GM12864 (cell line): ENCODE measurements around the gene PHETA1.
A peak's percentile ranks its signal among the peaks of the same experiment; 100 is the strongest.

ENCODE experiments used
- DNase-seq: peaks from one replicate; pipeline ENCODE4 v3.0.0-alpha.2; 2011; ENCODE audit warnings: low read depth
- H3K4me3 ChIP-seq: 2 replicates; pipeline ENCODE4 v1.5.1; 2011; ENCODE audit warnings: mild to moderate bottlenecking, low read depth, low read length, control low read depth
- TF ChIP-seq, protein P1 (sequence below): IDR thresholded peaks from 2 replicates; pipeline ENCODE4 v1.5.1; 2011; ENCODE audit warnings: low read depth, mild to moderate bottlenecking, moderate library complexity, low read length, control low read depth, inconsistent platforms; ENCODE audit errors: missing control alignments

The PHETA1 gene

GRCh38 chr12:111412830-111413441, 44.0 kb upstream of the PHETA1 start:
- no peak overlapping the region for H3K4me3 ChIP-seq
- no peak for DNase-seq
- TF ChIP-seq, protein P1, sequence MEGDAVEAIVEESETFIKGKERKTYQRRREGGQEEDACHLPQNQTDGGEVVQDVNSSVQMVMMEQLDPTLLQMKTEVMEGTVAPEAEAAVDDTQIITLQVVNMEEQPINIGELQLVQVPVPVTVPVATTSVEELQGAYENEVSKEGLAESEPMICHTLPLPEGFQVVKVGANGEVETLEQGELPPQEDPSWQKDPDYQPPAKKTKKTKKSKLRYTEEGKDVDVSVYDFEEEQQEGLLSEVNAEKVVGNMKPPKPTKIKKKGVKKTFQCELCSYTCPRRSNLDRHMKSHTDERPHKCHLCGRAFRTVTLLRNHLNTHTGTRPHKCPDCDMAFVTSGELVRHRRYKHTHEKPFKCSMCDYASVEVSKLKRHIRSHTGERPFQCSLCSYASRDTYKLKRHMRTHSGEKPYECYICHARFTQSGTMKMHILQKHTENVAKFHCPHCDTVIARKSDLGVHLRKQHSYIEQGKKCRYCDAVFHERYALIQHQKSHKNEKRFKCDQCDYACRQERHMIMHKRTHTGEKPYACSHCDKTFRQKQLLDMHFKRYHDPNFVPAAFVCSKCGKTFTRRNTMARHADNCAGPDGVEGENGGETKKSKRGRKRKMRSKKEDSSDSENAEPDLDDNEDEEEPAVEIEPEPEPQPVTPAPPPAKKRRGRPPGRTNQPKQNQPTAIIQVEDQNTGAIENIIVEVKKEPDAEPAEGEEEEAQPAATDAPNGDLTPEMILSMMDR, result no peak

GRCh38 chr12:111412007-111412829, 43.3 kb upstream of the PHETA1 start:
- no peak for DNase-seq
- TF ChIP-seq, protein P1, result no peak
- no peak overlapping the region for H3K4me3 ChIP-seq

- H3K4me3 ChIP-seq, result no peak overlapping the region
- DNase-seq, result no peak
- TF ChIP-seq, protein P1, result no peak
Observed at GRCh38 chr12:111411185-111411764, 42.4 kb upstream of the PHETA1 start.

- peak overlapping the region; percentile 78 for H3K4me3 ChIP-seq
- TF ChIP-seq, protein P1, result no peak
- DNase-seq, result no peak
Observed at GRCh38 chr12:111410431-111411184, 41.7 kb upstream of the PHETA1 start.

DNA sequence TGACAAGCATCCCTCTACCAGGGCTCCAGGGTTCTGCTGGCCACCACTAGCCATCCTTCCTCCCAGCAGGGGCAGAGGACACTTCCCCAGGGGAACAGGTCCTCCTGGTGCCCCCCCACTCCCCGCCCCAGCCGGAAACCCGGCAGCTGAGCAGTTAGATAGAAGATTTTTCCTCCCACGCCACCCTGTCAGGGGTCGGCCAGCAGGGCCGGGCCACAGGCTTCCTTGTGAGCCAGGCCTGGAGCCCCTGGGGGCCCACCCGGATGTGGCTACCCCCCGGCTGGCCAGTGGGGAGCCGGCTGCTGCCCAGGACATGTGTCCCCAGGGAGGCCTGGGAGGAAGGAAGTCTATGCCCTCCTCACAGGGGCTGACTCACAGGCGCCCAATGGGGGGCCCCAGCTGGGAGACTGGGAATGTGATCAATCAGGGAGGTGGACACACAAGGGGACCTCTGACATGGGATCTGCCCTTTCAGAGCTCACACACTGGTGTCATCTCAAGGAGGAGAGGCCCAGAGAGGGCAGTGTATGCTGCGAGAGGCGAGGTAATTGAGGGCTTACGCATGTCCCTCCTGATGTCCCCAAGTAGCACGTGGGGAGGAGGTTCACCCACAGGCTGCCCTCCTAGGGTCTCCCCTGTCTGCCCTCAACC, 41.0 kb upstream of the PHETA1 start:
- H3K4me3 ChIP-seq, result peak overlapping the region; percentile 78
- TF ChIP-seq, protein P1, result no peak
- DNase-seq, result no peak

DNA sequence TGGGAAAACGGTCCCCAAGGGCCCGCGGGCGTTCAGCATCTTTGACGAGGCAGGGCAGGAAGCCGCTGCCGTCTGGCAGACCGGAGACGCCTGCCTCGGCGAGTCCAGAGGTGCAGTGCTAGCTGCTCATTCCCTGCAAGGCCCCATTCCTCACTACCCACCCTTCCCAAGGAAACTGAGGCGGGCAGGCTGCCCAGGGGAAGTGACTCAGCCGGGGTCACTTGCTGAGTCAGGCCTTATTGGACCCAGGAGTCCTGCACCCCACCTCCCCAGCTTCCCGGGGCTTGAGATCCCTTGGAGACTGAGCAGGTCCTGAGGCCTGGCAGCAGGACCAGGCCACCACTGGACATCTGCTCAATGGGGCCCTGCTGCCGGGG, 40.5 kb upstream of the PHETA1 start:
- TF ChIP-seq, protein P1, result no peak
- H3K4me3 ChIP-seq, result peak overlapping the region; percentile 78
- no peak for DNase-seq
